H9 (cell line): ENCODE measurements around the gene PIAS2. TPM values are rescaled to one million over a fixed set of nuclear protein-coding genes. Genes with fewer than 3 reads are reported as not detected.

ENCODE experiments used
- DNase-seq: peaks from one replicate; pipeline ENCODE4 v3.0.0-alpha.2; 2017
- H2AFZ ChIP-seq: one replicate; pipeline ENCODE4 v1.6.1; 2013; ENCODE audit warnings: mild to moderate bottlenecking, low read length, control low read depth, moderate library complexity
- H2AK5ac ChIP-seq: 2 replicates; pipeline ENCODE4 v1.6.1; 2013; ENCODE audit warnings: low read length, control low read depth, mixed read lengths; ENCODE audit not compliant: insufficient read length
- H2BK120ac ChIP-seq: one replicate; pipeline ENCODE4 v1.6.1; 2013; ENCODE audit warnings: low read depth, mild to moderate bottlenecking, low read length, control low read depth, inconsistent platforms; ENCODE audit not compliant: poor library complexity, severe bottlenecking
- H2BK12ac ChIP-seq: 2 replicates; pipeline ENCODE4 v1.6.1; 2013; ENCODE audit warnings: low read length, control low read depth, mixed read lengths, low read depth; ENCODE audit not compliant: insufficient read length
- H2BK15ac ChIP-seq: 2 replicates; pipeline ENCODE4 v1.6.1; 2013; ENCODE audit warnings: low read depth, low read length, control low read depth
- H2BK20ac ChIP-seq: one replicate; pipeline ENCODE4 v1.6.1; 2013; ENCODE audit warnings: low read depth, mild to moderate bottlenecking, low read length, control low read depth, inconsistent platforms; ENCODE audit not compliant: poor library complexity, severe bottlenecking
- H2BK5ac ChIP-seq: 2 replicates; pipeline ENCODE4 v1.6.1; 2013; ENCODE audit warnings: low read length, control low read depth, mixed read lengths; ENCODE audit not compliant: insufficient read length
- H3K14ac ChIP-seq: 2 replicates; pipeline ENCODE4 v1.6.1; 2013; ENCODE audit warnings: low read length, control low read depth; ENCODE audit not compliant: insufficient read depth
- H3K18ac ChIP-seq: 2 replicates; pipeline ENCODE4 v1.6.1; 2013; ENCODE audit warnings: low read depth, mild to moderate bottlenecking, mixed read lengths, low read length, control low read depth; ENCODE audit not compliant: insufficient read length
- H3K23ac ChIP-seq: 2 replicates; pipeline ENCODE4 v1.6.1; 2013; ENCODE audit warnings: low read length, control low read depth, mixed read lengths, low read depth; ENCODE audit not compliant: insufficient read length
- H3K23me2 ChIP-seq: 2 replicates; pipeline ENCODE4 v1.6.1; 2013; ENCODE audit warnings: low read depth, mild to moderate bottlenecking, mixed read lengths, low read length, control low read depth; ENCODE audit not compliant: insufficient read length, poor library complexity, severe bottlenecking
- H3K27ac ChIP-seq: 2 replicates; pipeline ENCODE4 v1.5.1; 2013; ENCODE audit warnings: low read length, control low read depth, mixed read lengths, low read depth; ENCODE audit not compliant: insufficient read length
- H3K27me3 ChIP-seq: 2 replicates; pipeline ENCODE4 v1.6.1; 2013; ENCODE audit warnings: low read length, control low read depth, inconsistent platforms; ENCODE audit not compliant: insufficient read depth
- H3K4ac ChIP-seq: 2 replicates; pipeline ENCODE4 v1.6.1; 2013; ENCODE audit warnings: low read depth, mild to moderate bottlenecking, control low read depth, inconsistent platforms, low read length, moderate library complexity
- H3K4me1 ChIP-seq: 2 replicates; pipeline ENCODE4 v1.6.1; 2013; ENCODE audit warnings: low read length, control low read depth, inconsistent platforms; ENCODE audit not compliant: insufficient read depth
- H3K4me2 ChIP-seq: 2 replicates; pipeline ENCODE4 v1.6.1; 2013; ENCODE audit warnings: low read length, control low read depth, mixed read lengths; ENCODE audit not compliant: insufficient read length, insufficient read depth
- H3K56ac ChIP-seq: 2 replicates; pipeline ENCODE4 v1.6.1; 2013; ENCODE audit warnings: low read depth, mild to moderate bottlenecking, mixed read lengths, low read length, control low read depth; ENCODE audit not compliant: insufficient read length
- H3K79me1 ChIP-seq: 2 replicates; pipeline ENCODE4 v1.6.1; 2013; ENCODE audit warnings: low read depth, mild to moderate bottlenecking, moderate library complexity, low read length, control low read depth, inconsistent platforms; ENCODE audit not compliant: insufficient read depth, poor library complexity, severe bottlenecking
- H3K79me2 ChIP-seq: 2 replicates; pipeline ENCODE4 v1.6.1; 2013; ENCODE audit warnings: low read length, control low read depth, inconsistent platforms; ENCODE audit not compliant: insufficient read depth
- H3K9ac ChIP-seq: 2 replicates; pipeline ENCODE4 v1.6.1; 2013; ENCODE audit warnings: low read length, control low read depth, mixed read lengths; ENCODE audit not compliant: insufficient read length; ENCODE audit errors: extremely low read depth
- H3K9me3 ChIP-seq: one replicate; pipeline ENCODE4 v1.6.1; 2013; ENCODE audit warnings: low read depth, low read length, inconsistent platforms; ENCODE audit not compliant: control insufficient read depth
- H3T11ph ChIP-seq: one replicate; pipeline ENCODE4 v1.6.1; 2013; ENCODE audit warnings: mild to moderate bottlenecking, low read length, control low read depth, inconsistent platforms
- H4K20me1 ChIP-seq: one replicate; pipeline ENCODE4 v1.6.1; 2013; ENCODE audit not compliant: control insufficient read depth, insufficient read length, insufficient read depth
- H4K5ac ChIP-seq: 2 replicates; pipeline ENCODE4 v1.6.1; 2013; ENCODE audit warnings: low read depth, mild to moderate bottlenecking, mixed read lengths, low read length, control low read depth; ENCODE audit not compliant: insufficient read length
- H4K8ac ChIP-seq: replicated peaks from 2 replicates; pipeline ENCODE4 v1.6.1; 2013; ENCODE audit warnings: low read length, control low read depth, mixed read lengths, low read depth; ENCODE audit not compliant: insufficient read length
- H4K91ac ChIP-seq: 2 replicates; pipeline ENCODE4 v1.6.1; 2013; ENCODE audit warnings: low read depth, mild to moderate bottlenecking, moderate library complexity, mixed read lengths, low read length, control low read depth; ENCODE audit not compliant: insufficient read length
- H3K27ac Mint-ChIP-seq, 3 experiments: 2 replicates in 2 of 3; 3 replicates in 1 of 3; pipeline ENCODE4 v1.8.0; 2020 to 2021; ENCODE audit warnings: mixed read lengths in 3 of 3, mild to moderate bottlenecking in 1 of 3, moderate library complexity in 1 of 3
- H3K27me3 Mint-ChIP-seq: 2 replicates; pipeline ENCODE4 v1.8.0; 2021; ENCODE audit warnings: low read depth, mild to moderate bottlenecking, moderate library complexity, mixed read lengths
- H3K36me3 Mint-ChIP-seq, 3 experiments: 2 replicates in 2 of 3; 3 replicates in 1 of 3; pipeline ENCODE4 v1.8.0; 2020 to 2021; ENCODE audit warnings: low read depth in 3 of 3, mixed read lengths in 3 of 3; ENCODE audit not compliant: insufficient read depth in 1 of 3
- H3K4me1 Mint-ChIP-seq, 2 experiments: 2 replicates each; pipeline ENCODE4 v1.8.0; 2020; ENCODE audit warnings: mixed read lengths in 2 of 2
- H3K4me3 Mint-ChIP-seq, 2 experiments: 2 replicates in 1 of 2; 3 replicates in 1 of 2; pipeline ENCODE4 v1.8.0; 2020 to 2021; ENCODE audit warnings: mild to moderate bottlenecking in 2 of 2, mixed read lengths in 2 of 2, moderate library complexity in 1 of 2
- H3K9me3 Mint-ChIP-seq, 2 experiments: 2 replicates in 1 of 2; 3 replicates in 1 of 2; pipeline ENCODE4 v1.8.0; 2020; ENCODE audit warnings: mild to moderate bottlenecking in 2 of 2, mixed read lengths in 2 of 2, moderate library complexity in 1 of 2
- CTCF ChIP-seq: fragments of 200-600 bp; sonication (generic); conservative IDR thresholded peaks from 3 replicates; pipeline ENCODE4 v1.8.0; 2021; ENCODE audit warnings: antibody characterized with exemption, mild to moderate bottlenecking
- WGBS: extraction: QIAGEN DNeasy Blood & Tissue Kit; methylation state at CpG from one replicate; pipeline ENCODE4 v1.1.7; 2013; ENCODE audit warnings: missing lambda C conversion rate, low lambda C conversion rate, mixed read lengths; ENCODE audit not compliant: insufficient read length; ENCODE audit errors: extremely low coverage; 5-methylcytosine and 5-hydroxymethylcytosine counted together
- total RNA-seq: library from RNA; stranded (reverse); gene quantifications from 2 replicates; pipeline ENCODE4 v1.2.1, GENCODE V29; 2021

PIAS2 gene
- total RNA-seq, 1 experiment from 2014 or later = 58.4 TPM

- H3K79me1 ChIP-seq = no peaks in the 10 kb centered on the region
- peak overlapping the region; percentile 58 to 73 (median 65); a peak in 5 of 7 replicates for H3K27ac Mint-ChIP-seq
- WGBS = no CpG with 5 or more reads among the region's 2 CpGs
Observed at GRCh38 chr18:46812311-46812710, 105.0 kb downstream of the PIAS2 start.

More at GRCh38 chr18:46812311-46812710, 105.0 kb downstream of the PIAS2 start:
- Histone ChIP-seq H3K4ac (no peak overlapping the region), H2AFZ (no peak overlapping the region), H3K56ac (no peak overlapping the region), H3K23me2 (no peaks in the 10 kb centered on the region), H2BK15ac (no peak overlapping the region), H3K9ac (no peak overlapping the region), H3K27me3 (no peaks in the 10 kb centered on the region), H3K23ac (no peak overlapping the region), H4K8ac (no peak overlapping the region), H3T11ph (no peak overlapping the region), H3K27ac (no peak overlapping the region), H2BK20ac (no peak overlapping the region), H3K4me1 (no peaks in the 10 kb centered on the region), H4K20me1 (no peaks in the 10 kb centered on the region), H2BK5ac (no peak overlapping the region), H3K79me2 (no peaks in the 10 kb centered on the region), H4K5ac (no peak overlapping the region), H2BK120ac (no peak overlapping the region), H3K4me2 (no peak overlapping the region), H3K14ac (no peak overlapping the region), H4K91ac (no peak overlapping the region), H3K9me3 (no peaks in the 10 kb centered on the region), H3K18ac (no peak overlapping the region), H2AK5ac (no peak overlapping the region), H2BK12ac (no peak overlapping the region)
- H3K27me3 Mint-ChIP-seq = no peaks in the 10 kb centered on the region
- no peak for DNase-seq
- no peaks in the 10 kb centered on the region for H3K36me3 Mint-ChIP-seq
- H3K4me3 Mint-ChIP-seq = no peak overlapping the region
- peaks cover 23 to 32% of the 10 kb centered on the region in 2 experiments for H3K4me1 Mint-ChIP-seq
- TF ChIP-seq CTCF = no peak
- H3K9me3 Mint-ChIP-seq = no peaks in the 10 kb centered on the region
